Natural killer cell (primary cell): ENCODE data around the gene GALNT16. TPM values are rescaled to one million over a fixed set of nuclear protein-coding genes. Genes with fewer than 3 reads are reported as not detected.

Source experiments
- ATAC-seq, 3 donors: fragments of 150-1000 bp in 2 of 3; fragments of 200-7000 bp in 1 of 3; cut with Tn5 transposase; 1 replicate in 1 of 3; 2 replicates in 2 of 3; pipeline ENCODE4 v1.10.0; 2021; ENCODE audit warnings: mild to moderate bottlenecking in 2 of 3, moderate library complexity in 2 of 3
- DNase-seq, 2 donors: peaks; one replicate each; pipeline versions ENCODE4 v3.0.0 to v3.0.0-alpha.2; 2013 to 2021; ENCODE audit warnings: mixed read lengths in 1 of 2
- H3K27ac ChIP-seq: one replicate; pipeline ENCODE4 v1.5.1; 2013; ENCODE audit warnings: mild to moderate bottlenecking, low read length
- H3K27me3 ChIP-seq: one replicate; pipeline ENCODE4 v1.6.1; 2013; ENCODE audit warnings: low read length; ENCODE audit not compliant: control insufficient read depth, insufficient read depth
- H3K36me3 ChIP-seq: one replicate; pipeline ENCODE4 v1.6.1; 2013; ENCODE audit warnings: low read length; ENCODE audit not compliant: control insufficient read depth, insufficient read depth
- H3K4me1 ChIP-seq: one replicate; pipeline ENCODE4 v1.6.1; 2013; ENCODE audit warnings: low read length; ENCODE audit not compliant: control insufficient read depth, insufficient read depth
- H3K4me3 ChIP-seq: one replicate; pipeline ENCODE4 v1.5.1; 2013; ENCODE audit warnings: low read length
- H3K9me3 ChIP-seq: one replicate; pipeline ENCODE4 v1.6.1; 2013; ENCODE audit warnings: low read length; ENCODE audit not compliant: control insufficient read depth, insufficient read depth
- H3K27ac Mint-ChIP-seq, 2 donors: one replicate each; pipeline ENCODE4 v1.8.0; 2022; ENCODE audit warnings: mild to moderate bottlenecking in 2 of 2, mixed read lengths in 2 of 2, moderate library complexity in 1 of 2
- H3K27me3 Mint-ChIP-seq, 2 donors: one replicate each; pipeline ENCODE4 v1.8.0; 2022; ENCODE audit warnings: low read depth in 2 of 2, mixed read lengths in 2 of 2
- H3K36me3 Mint-ChIP-seq: one replicate; pipeline ENCODE4 v1.8.0; 2022; ENCODE audit warnings: mixed read lengths
- H3K4me1 Mint-ChIP-seq, 2 donors: one replicate each; pipeline ENCODE4 v1.8.0; 2022; ENCODE audit warnings: mixed read lengths in 2 of 2
- H3K4me3 Mint-ChIP-seq: one replicate; pipeline ENCODE4 v1.8.0; 2022; ENCODE audit warnings: mild to moderate bottlenecking, moderate library complexity, mixed read lengths
- H3K9me3 Mint-ChIP-seq, 2 donors: one replicate each; pipeline ENCODE4 v1.8.0; 2022; ENCODE audit warnings: mixed read lengths in 2 of 2
- WGBS: methylation state at CpG from one replicate; pipeline ENCODE4 v1.1.7; 2013; ENCODE audit warnings: missing lambda C conversion rate; ENCODE audit not compliant: insufficient coverage; 5-methylcytosine and 5-hydroxymethylcytosine counted together
- intact Hi-C: fragments of 100-400 bp; cut with micrococcal nuclease; formaldehyde crosslinking; loops from one replicate; pipeline ENCODE4 v1.14.2; 2022
- total RNA-seq, 4 donors: library from RNA; stranded (reverse); fragments of 120-200 nt in 1 of 4; gene quantifications; one replicate each; pipeline versions ENCODE4 v1.2.3 to v1.2.4, GENCODE V29; 2013 to 2022
- TF ChIP-seq, protein P1 (sequence below): fragments of 200-600 bp; IDR thresholded peaks from one replicate; pipeline ENCODE4 v1.8.0; 2022; ENCODE audit warnings: antibody characterized with exemption

GALNT16 gene
- total RNA-seq, 3 donors from 2014 or later (not counting 1 experiment from before 2014, with no cell fraction given) = not detected

DNA sequence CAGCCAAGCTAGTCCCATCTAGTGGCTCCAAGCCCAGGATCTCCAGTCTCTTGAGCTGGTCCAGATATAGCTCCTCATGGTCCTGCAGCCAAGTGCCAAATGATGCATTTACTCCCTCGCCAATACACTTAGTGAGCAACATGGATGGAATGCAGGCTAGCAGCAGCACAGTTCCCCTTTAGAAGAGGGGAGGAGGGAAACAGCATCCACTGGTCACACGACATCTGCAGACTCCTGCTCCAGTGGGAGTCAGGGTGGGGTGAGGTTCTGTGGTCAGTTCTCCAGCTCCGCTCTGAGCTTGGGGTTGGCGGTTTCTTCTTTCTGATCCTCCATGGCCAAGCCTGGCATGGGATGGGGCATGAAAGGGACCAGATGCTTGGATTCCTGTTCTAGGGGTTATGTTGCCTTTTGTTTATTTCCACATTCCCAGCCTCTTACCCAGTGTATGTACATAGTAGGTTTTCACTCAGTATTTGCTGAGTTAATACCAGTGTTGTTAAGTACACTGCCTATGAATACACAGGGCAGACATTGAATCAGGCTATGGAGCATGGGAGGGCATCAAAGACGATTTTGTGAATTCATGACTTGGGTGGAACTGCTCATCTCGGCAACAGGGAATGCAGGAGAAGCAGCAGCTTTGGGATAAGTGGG lies 57.3 kb downstream of the GALNT16 start:
- Mint-ChIP-seq H3K27ac (no peak overlapping the region), H3K9me3 (no peaks in the 10 kb centered on the region), H3K4me3 (no peak overlapping the region), H3K36me3 (no peaks in the 10 kb centered on the region), H3K4me1 (no peaks in the 10 kb centered on the region), H3K27me3 (no peaks in the 10 kb centered on the region)
- H3K9me3 ChIP-seq = no peaks in the 10 kb centered on the region
- H3K36me3 ChIP-seq = no peaks in the 10 kb centered on the region
- ATAC-seq (no peak), DNase-seq (no peak)
- intact Hi-C loops = no loop called here
- no peak overlapping the region for H3K27ac ChIP-seq
- 82% methylated on average over 6 of the region's 6 CpGs for WGBS
- no peak overlapping the region for H3K4me3 ChIP-seq
- H3K27me3 ChIP-seq = no peaks in the 10 kb centered on the region
- peaks cover 6% of the 10 kb centered on the region for H3K4me1 ChIP-seq
- TF ChIP-seq, protein P1, sequence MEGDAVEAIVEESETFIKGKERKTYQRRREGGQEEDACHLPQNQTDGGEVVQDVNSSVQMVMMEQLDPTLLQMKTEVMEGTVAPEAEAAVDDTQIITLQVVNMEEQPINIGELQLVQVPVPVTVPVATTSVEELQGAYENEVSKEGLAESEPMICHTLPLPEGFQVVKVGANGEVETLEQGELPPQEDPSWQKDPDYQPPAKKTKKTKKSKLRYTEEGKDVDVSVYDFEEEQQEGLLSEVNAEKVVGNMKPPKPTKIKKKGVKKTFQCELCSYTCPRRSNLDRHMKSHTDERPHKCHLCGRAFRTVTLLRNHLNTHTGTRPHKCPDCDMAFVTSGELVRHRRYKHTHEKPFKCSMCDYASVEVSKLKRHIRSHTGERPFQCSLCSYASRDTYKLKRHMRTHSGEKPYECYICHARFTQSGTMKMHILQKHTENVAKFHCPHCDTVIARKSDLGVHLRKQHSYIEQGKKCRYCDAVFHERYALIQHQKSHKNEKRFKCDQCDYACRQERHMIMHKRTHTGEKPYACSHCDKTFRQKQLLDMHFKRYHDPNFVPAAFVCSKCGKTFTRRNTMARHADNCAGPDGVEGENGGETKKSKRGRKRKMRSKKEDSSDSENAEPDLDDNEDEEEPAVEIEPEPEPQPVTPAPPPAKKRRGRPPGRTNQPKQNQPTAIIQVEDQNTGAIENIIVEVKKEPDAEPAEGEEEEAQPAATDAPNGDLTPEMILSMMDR = no peak

DNA sequence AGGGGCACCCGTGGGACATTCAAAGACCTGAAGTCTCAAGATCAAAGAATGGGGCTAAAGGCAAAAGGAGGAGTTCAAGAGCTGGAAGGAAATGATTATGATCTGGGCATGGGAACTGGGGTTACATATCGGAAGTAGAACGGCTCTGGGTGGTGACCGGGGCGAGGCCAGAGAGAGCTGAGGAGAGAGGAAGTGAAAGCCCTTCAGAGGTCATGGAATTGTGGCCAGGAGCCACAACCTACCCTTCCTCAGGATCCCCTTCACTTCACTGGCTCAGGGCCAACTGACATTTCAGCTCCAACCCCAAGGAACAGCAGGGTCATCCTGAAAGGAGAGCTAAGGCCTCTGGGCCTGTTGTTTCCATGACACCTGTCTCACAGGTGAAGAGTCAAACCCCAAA lies 57.8 kb downstream of the GALNT16 start:
- no peaks in the 10 kb centered on the region for H3K36me3 ChIP-seq

DNA sequence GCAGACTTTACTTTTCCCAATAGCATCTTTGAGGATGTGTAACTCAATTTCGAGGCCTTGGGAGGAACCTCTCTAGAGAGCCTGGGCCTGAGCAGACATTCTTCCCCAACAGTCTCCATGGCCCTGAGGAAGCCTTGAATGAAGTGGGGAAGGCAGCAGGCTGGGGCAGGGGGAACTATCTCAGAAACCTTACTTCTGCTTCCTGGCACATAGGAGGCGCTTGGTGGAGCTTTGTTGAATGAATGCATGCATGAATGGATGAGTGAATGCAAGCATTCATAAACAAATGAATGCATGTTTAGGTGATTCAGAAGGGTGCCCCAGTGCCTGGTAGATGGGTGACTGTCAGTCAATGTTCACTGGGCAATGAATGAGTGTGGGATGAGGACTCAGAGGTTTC lies 58.3 kb downstream of the GALNT16 start:
- H3K4me3 Mint-ChIP-seq = no peak overlapping the region
- H3K27ac ChIP-seq = no peak overlapping the region
- TF ChIP-seq, protein P1 = no peak

More for the DNA sequence above, 57.8 kb downstream of the GALNT16 start:
- TF ChIP-seq, protein P1 = no peak
- no peak overlapping the region for H3K4me3 Mint-ChIP-seq
- Histone ChIP-seq H3K4me3 (no peak overlapping the region), H3K9me3 (no peaks in the 10 kb centered on the region), H3K27ac (no peak overlapping the region), H3K4me1 (peaks cover 6% of the 10 kb centered on the region), H3K27me3 (no peaks in the 10 kb centered on the region)
- 77% methylated on average over 5 of the region's 5 CpGs for WGBS
- H3K4me1 Mint-ChIP-seq = no peaks in the 10 kb centered on the region
- no peaks in the 10 kb centered on the region for H3K27me3 Mint-ChIP-seq
- no peak overlapping the region for H3K27ac Mint-ChIP-seq
- H3K9me3 Mint-ChIP-seq = no peaks in the 10 kb centered on the region
- intact Hi-C loops = no loop called here
- ATAC-seq (no peak), DNase-seq (peak in 1 of 2 donors; percentile 7)
- H3K36me3 Mint-ChIP-seq = no peaks in the 10 kb centered on the region

DNA sequence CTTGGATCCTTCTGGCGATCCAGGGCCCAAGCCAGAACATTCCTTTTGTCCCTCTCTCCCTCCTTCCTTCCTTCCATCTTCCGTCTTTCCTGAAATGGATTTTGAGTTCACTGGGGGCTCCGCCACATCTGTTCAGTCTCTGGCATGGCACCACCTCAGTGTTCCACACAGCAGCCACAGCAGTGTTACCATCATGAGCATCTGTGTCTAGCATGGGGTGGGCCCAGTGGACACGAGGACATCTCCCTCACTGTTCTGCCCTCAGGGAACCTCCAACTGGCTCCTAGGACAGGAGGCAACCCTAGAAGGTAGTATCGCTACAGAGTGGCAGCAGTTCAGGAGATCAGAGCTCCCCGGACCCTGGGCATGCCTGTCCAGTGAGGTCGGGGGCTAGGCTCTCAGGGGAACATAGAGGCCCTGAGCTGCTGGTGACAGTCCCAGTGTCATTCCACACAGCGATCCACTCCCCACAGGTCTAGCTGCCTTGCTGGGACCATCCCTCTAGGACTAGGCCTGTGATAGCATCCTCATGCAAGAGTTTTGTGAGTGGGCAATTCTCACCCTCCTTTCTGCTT lies 59.0 kb downstream of the GALNT16 start:
- H3K36me3 ChIP-seq = no peaks in the 10 kb centered on the region
- H3K27ac ChIP-seq = no peak overlapping the region
- H3K4me1 Mint-ChIP-seq = no peaks in the 10 kb centered on the region
- no peak overlapping the region for H3K4me3 Mint-ChIP-seq
- no peaks in the 10 kb centered on the region for H3K9me3 Mint-ChIP-seq
- H3K27me3 ChIP-seq = no peaks in the 10 kb centered on the region
- no peak overlapping the region for H3K4me3 ChIP-seq
- no peak overlapping the region for H3K27ac Mint-ChIP-seq
- H3K9me3 ChIP-seq = no peaks in the 10 kb centered on the region
- H3K27me3 Mint-ChIP-seq = no peaks in the 10 kb centered on the region
- intact Hi-C loops = no loop called here
- ATAC-seq (no peak), DNase-seq (no peak)
- TF ChIP-seq, protein P1 = no peak
- 82% methylated on average over 8 of the region's 8 CpGs for WGBS
- peaks cover 6% of the 10 kb centered on the region for H3K4me1 ChIP-seq
- no peaks in the 10 kb centered on the region for H3K36me3 Mint-ChIP-seq

More for the DNA sequence above, 58.3 kb downstream of the GALNT16 start:
- Mint-ChIP-seq H3K27me3 (no peaks in the 10 kb centered on the region), H3K4me1 (no peaks in the 10 kb centered on the region), H3K9me3 (no peaks in the 10 kb centered on the region), H3K27ac (no peak overlapping the region), H3K36me3 (no peaks in the 10 kb centered on the region)
- no peaks in the 10 kb centered on the region for H3K27me3 ChIP-seq
- no peak overlapping the region for H3K4me3 ChIP-seq
- H3K4me1 ChIP-seq = peaks cover 6% of the 10 kb centered on the region
- no peaks in the 10 kb centered on the region for H3K36me3 ChIP-seq
- 65% methylated on average over 1 of the region's 2 CpGs for WGBS
- intact Hi-C loops = no loop called here
- no peak for DNase-seq
- no peak for ATAC-seq
- H3K9me3 ChIP-seq = no peaks in the 10 kb centered on the region
